GM23338 (cell line): ENCODE measurements around the gene LSP1. TPM values are rescaled to one million over a fixed set of nuclear protein-coding genes. Genes with fewer than 3 reads are reported as not detected.

Experiments used
- ATAC-seq: fragments of 200-7000 bp; cut with Tn5 transposase; 3 replicates; pipeline ENCODE4 v1.9.1; 2020
- DNase-seq: peaks from one replicate; pipeline ENCODE4 v3.0.0-alpha.2; 2015; ENCODE audit warnings: low spot score
- H2AFZ ChIP-seq: fragments of 200-600 bp; sonication (generic); 2 replicates; pipeline ENCODE4 v1.8.0; 2016; ENCODE audit warnings: antibody characterized with exemption, mild to moderate bottlenecking, moderate library complexity
- H3F3A ChIP-seq: fragments of 200-600 bp; sonication (generic); replicated peaks from 2 replicates; pipeline ENCODE4 v1.8.0; 2017; ENCODE audit warnings: antibody characterized with exemption, mixed run types, low read depth
- H3K27ac ChIP-seq: fragments of 200-600 bp; sonication (generic); 2 replicates; pipeline ENCODE4 v1.6.1; 2016; ENCODE audit warnings: low read depth
- H3K27me3 ChIP-seq: fragments of 200-600 bp; sonication (generic); 2 replicates; pipeline ENCODE4 v1.8.0; 2016; ENCODE audit warnings: mild to moderate bottlenecking, mixed run types, moderate library complexity; ENCODE audit not compliant: insufficient read depth
- H3K36me3 ChIP-seq: fragments of 200-600 bp; sonication (generic); 2 replicates; pipeline ENCODE4 v1.8.0; 2016; ENCODE audit warnings: mild to moderate bottlenecking; ENCODE audit not compliant: insufficient read depth
- H3K4me1 ChIP-seq: fragments of 200-600 bp; sonication (generic); 2 replicates; pipeline ENCODE4 v1.8.0; 2016; ENCODE audit warnings: mild to moderate bottlenecking, moderate library complexity; ENCODE audit not compliant: insufficient read depth
- H3K4me2 ChIP-seq: fragments of 200-600 bp; sonication (generic); 2 replicates; pipeline ENCODE4 v1.7.1; 2017; ENCODE audit warnings: mixed run types
- H3K4me3 ChIP-seq: fragments of 200-600 bp; sonication (generic); 2 replicates; pipeline ENCODE4 v1.6.1; 2016; ENCODE audit warnings: mixed run types
- H3K79me2 ChIP-seq: fragments of 200-600 bp; sonication (generic); replicated peaks from 2 replicates; pipeline ENCODE4 v1.8.0; 2017; ENCODE audit warnings: mild to moderate bottlenecking; ENCODE audit not compliant: insufficient read depth
- H3K9me2 ChIP-seq: fragments of 200-600 bp; sonication (generic); 2 replicates; pipeline ENCODE4 v1.8.0; 2017; ENCODE audit not compliant: insufficient read depth
- H4K20me1 ChIP-seq: fragments of 200-600 bp; sonication (generic); replicated peaks from 2 replicates; pipeline ENCODE4 v1.8.0; 2017; ENCODE audit warnings: mild to moderate bottlenecking; ENCODE audit not compliant: insufficient read depth
- H3K27ac Mint-ChIP-seq: 2 replicates; pipeline ENCODE4 v1.8.0; 2020; ENCODE audit warnings: inconsistent platforms, mild to moderate bottlenecking, moderate library complexity, mixed read lengths
- H3K27me3 Mint-ChIP-seq: 3 replicates; pipeline ENCODE4 v1.8.0; 2022; ENCODE audit warnings: low read depth, mild to moderate bottlenecking, moderate library complexity, mixed read lengths, inconsistent platforms; ENCODE audit not compliant: insufficient read depth, poor library complexity
- H3K36me3 Mint-ChIP-seq: 3 replicates; pipeline ENCODE4 v1.8.0; 2021; ENCODE audit warnings: low read depth, mild to moderate bottlenecking, inconsistent platforms, moderate library complexity, mixed read lengths
- H3K4me1 Mint-ChIP-seq: 3 replicates; pipeline ENCODE4 v1.8.0; 2020; ENCODE audit warnings: mild to moderate bottlenecking, inconsistent platforms, mixed read lengths
- H3K4me3 Mint-ChIP-seq: 3 replicates; pipeline ENCODE4 v1.8.0; 2021; ENCODE audit warnings: moderate library complexity, mild to moderate bottlenecking, inconsistent platforms, mixed read lengths
- H3K9me3 Mint-ChIP-seq: 3 replicates; pipeline ENCODE4 v1.8.0; 2020; ENCODE audit warnings: moderate library complexity, mild to moderate bottlenecking, inconsistent platforms, mixed read lengths
- CREB1 ChIP-seq: fragments of 250-450 bp; sonication (Bioruptor Pico); IDR thresholded peaks from 2 replicates; pipeline ENCODE4 v1.5.0; 2020; ENCODE audit warnings: low read depth, mild to moderate bottlenecking, moderate library complexity
- CTCF ChIP-seq, 2 experiments: fragments of 200-600 bp in 1 of 2; sonication (generic) in 1 of 2; conservative IDR thresholded peaks; 2 replicates each; pipeline versions ENCODE4 v1.5.1 to v1.6.1; 2016 to 2017; ENCODE audit warnings: antibody characterized with exemption in 2 of 2, low read depth in 2 of 2, mild to moderate bottlenecking in 2 of 2, moderate library complexity in 1 of 2
- ETS1 ChIP-seq: IDR thresholded peaks from 2 replicates; pipeline ENCODE4 v1.6.1; 2016; ENCODE audit warnings: antibody characterized with exemption
- EZH2 ChIP-seq: fragments of 200-600 bp; sonication (generic); IDR thresholded peaks from one replicate; pipeline ENCODE4 v1.8.0; 2017; ENCODE audit warnings: antibody characterized with exemption, mild to moderate bottlenecking, low read depth; ENCODE audit not compliant: unreplicated experiment
- EZH2phosphoT487 ChIP-seq: fragments of 200-600 bp; sonication (generic); IDR thresholded peaks from one replicate; pipeline ENCODE4 v1.8.1; 2018; ENCODE audit warnings: antibody characterized with exemption; ENCODE audit not compliant: unreplicated experiment
- JUNB ChIP-seq: IDR thresholded peaks from one replicate; pipeline ENCODE4 v1.6.1; 2016; ENCODE audit warnings: antibody characterized with exemption; ENCODE audit not compliant: unreplicated experiment
- NANOG ChIP-seq: IDR thresholded peaks from 2 replicates; pipeline ENCODE4 v1.6.1; 2016; ENCODE audit warnings: antibody characterized with exemption, borderline replicate concordance
- POLR2AphosphoS5 ChIP-seq: IDR thresholded peaks from 2 replicates; pipeline ENCODE4 v1.6.1; 2016; ENCODE audit warnings: antibody characterized with exemption, low read depth
- REST ChIP-seq: IDR thresholded peaks from one replicate; pipeline ENCODE4 v1.6.1; 2018; ENCODE audit warnings: antibody characterized with exemption; ENCODE audit not compliant: unreplicated experiment
- STAT1 ChIP-seq: IDR thresholded peaks from one replicate; pipeline ENCODE4 v1.6.1; 2016; ENCODE audit warnings: antibody characterized with exemption; ENCODE audit not compliant: unreplicated experiment
- ZNF114 ChIP-seq: fragments of 250-450 bp; sonication (Bioruptor Pico); IDR thresholded peaks from 2 replicates; pipeline ENCODE4 v1.5.0; 2020; ENCODE audit warnings: mild to moderate bottlenecking, moderate library complexity
- ZNF331 ChIP-seq: fragments of 250-450 bp; sonication (Bioruptor Pico); IDR thresholded peaks from 2 replicates; pipeline ENCODE4 v1.5.0; 2020; ENCODE audit warnings: low read depth, mild to moderate bottlenecking, moderate library complexity
- ZNF462 ChIP-seq: fragments of 250-450 bp; sonication (Bioruptor Pico); IDR thresholded peaks from 2 replicates; pipeline ENCODE4 v1.5.0; 2020; ENCODE audit warnings: mild to moderate bottlenecking, moderate library complexity
- polyA plus RNA-seq: library from polyadenylated mRNA; unstranded; fragments of >200 nt; fragmentation: Nextera tagmentation; extraction: Ambion mirVana; gene quantifications from 2 replicates; pipeline ENCODE4 v1.2.1, GENCODE V29; 2016
- total RNA-seq: library from RNA; depleted of rRNA; stranded (reverse); fragments of >200 nt; shearing (Covaris generic); gene quantifications from 2 replicates; pipeline ENCODE4 v1.2.3, GENCODE V29; 2014

The LSP1 gene
- total and polyA plus RNA-seq, 2 experiments from 2014 or later, result 0.84 TPM; not detected in 1

GRCh38 chr11:1863352-1864216 is 10.7 kb downstream of the LSP1 start:
- Mint-ChIP-seq H3K27me3 (peaks cover 5% of the 10 kb centered on the region), H3K27ac (no peak overlapping the region), H3K9me3 (no peaks in the 10 kb centered on the region), H3K4me3 (no peak overlapping the region), H3K36me3 (no peaks in the 10 kb centered on the region), H3K4me1 (no peaks in the 10 kb centered on the region)
- ATAC-seq (peak; percentile 91), DNase-seq (peak; percentile 53)
- Histone ChIP-seq H3K36me3 (no peaks in the 10 kb centered on the region), H3K9me2 (no peaks in the 10 kb centered on the region), H4K20me1 (no peaks in the 10 kb centered on the region), H3K79me2 (no peaks in the 10 kb centered on the region), H3F3A (no peaks in the 10 kb centered on the region), H3K27me3 (no peaks in the 10 kb centered on the region), H3K27ac (no peak overlapping the region), H2AFZ (no peak overlapping the region), H3K4me2 (no peak overlapping the region), H3K4me1 (no peaks in the 10 kb centered on the region), H3K4me3 (no peak overlapping the region)
- TF ChIP-seq POLR2AphosphoS5 (no peak), EZH2phosphoT487 (no peak), CREB1 (CRISPR knock-in tag) (no peak), CTCF (conservative IDR thresholded peaks at IDR 0.05; ENCODE audit: low read depth in 2 of 2) (no peak), STAT1 (no peak), NANOG (no peak), EZH2 (no peak), ZNF114 (CRISPR knock-in tag) (no peak), ZNF462 (no peak), JUNB (no peak), ZNF331 (no peak), ETS1 (no peak), REST (no peak)
